ENCODE data around the gene C8G. TPM values are rescaled to one million over a fixed set of nuclear protein-coding genes. Genes with fewer than 3 reads are reported as not detected.

The C8G gene
- polyA plus RNA-seq, 3 donors from 2014 or later: 1.7 to 5.1 (median 2.1) TPM

DNA sequence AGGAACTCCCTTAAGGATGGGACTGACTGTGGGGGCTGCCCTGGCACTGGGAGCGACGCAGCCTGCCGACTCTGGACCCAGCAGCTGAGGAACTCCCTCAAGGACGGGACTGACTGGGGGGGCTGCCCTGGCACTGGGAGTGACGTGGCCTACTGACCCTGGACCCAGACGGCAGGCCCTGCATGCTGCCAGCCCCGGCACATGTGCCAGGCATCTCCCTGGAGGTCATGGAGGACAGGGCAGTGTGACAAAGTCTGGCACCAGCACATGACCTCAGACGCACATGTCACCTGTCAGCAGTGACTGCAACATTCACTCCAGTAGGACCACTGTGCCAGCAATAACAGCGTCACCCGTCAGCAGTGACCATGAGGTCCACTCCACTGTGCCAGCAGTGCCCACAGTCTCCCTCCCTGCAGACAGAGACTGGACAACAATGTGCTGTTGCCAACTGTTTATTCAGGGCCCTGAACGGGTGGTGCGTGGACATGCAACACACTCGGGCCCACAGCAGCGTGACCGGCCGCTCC, 5.0 kb upstream of the C8G start:
- Mint-ChIP-seq H3K4me1 (peaks cover 5 to 16% of the 10 kb centered on the region in 2 donors), H3K27ac (no peak overlapping the region), H3K4me3 (no peak overlapping the region), H3K36me3 (peaks cover 0 to 5% (median 3%) of the 10 kb centered on the region in 3 donors), H3K27me3 (ENCODE audit: low read depth in 3 of 3) (peaks cover 4 to 12% (median 5%) of the 10 kb centered on the region in 3 donors), H3K9me3 (no peaks in the 10 kb centered on the region)
- DNase-seq: no peak

DNA sequence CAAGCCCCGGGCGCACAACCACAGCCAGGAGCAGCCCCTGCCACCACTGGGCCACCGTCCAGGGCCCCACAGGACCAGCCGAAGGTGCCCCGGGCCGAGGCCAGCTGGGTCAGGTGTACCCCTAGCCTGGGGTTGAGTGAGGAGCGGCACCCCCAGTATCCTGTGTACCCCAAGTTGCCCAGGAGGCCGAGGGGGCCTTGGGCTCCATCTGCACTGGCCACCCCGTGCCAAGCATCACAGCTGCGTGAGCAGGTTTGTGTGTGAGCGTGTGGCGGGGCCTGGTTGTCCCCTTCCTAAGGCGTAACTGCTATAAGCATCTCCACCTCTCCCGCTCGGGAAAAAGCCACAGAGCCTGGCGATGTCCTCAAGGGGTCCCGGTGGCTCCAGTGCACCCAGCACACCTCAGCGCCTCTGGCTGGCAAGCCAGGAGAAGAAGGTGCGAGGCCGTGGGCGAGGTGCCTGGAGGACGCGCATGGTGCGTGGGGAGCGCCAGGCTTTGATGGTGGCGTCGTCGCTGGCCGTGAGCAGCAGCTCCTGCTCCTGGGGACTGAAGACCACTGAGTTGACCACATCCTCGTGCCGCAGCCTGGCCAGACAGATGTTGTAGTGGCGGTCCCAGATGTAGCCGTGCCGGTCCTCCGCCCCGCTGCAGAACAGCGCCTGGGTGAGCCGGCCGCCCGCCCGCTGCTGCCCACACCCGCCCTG, 4.4 kb upstream of the C8G start:
- no peak overlapping the region for H3K4me3 Mint-ChIP-seq
- H3K4me1 Mint-ChIP-seq: peaks cover 10 to 22% of the 10 kb centered on the region in 2 donors
- H3K9me3 Mint-ChIP-seq: no peaks in the 10 kb centered on the region
- H3K27me3 Mint-ChIP-seq (ENCODE audit: low read depth in 3 of 3): peaks cover 8 to 12% (median 8%) of the 10 kb centered on the region in 3 donors
- no peak overlapping the region for H3K27ac Mint-ChIP-seq
- H3K36me3 Mint-ChIP-seq: peaks cover 0 to 5% (median 3%) of the 10 kb centered on the region in 3 donors
- DNase-seq: no peak

DNA sequence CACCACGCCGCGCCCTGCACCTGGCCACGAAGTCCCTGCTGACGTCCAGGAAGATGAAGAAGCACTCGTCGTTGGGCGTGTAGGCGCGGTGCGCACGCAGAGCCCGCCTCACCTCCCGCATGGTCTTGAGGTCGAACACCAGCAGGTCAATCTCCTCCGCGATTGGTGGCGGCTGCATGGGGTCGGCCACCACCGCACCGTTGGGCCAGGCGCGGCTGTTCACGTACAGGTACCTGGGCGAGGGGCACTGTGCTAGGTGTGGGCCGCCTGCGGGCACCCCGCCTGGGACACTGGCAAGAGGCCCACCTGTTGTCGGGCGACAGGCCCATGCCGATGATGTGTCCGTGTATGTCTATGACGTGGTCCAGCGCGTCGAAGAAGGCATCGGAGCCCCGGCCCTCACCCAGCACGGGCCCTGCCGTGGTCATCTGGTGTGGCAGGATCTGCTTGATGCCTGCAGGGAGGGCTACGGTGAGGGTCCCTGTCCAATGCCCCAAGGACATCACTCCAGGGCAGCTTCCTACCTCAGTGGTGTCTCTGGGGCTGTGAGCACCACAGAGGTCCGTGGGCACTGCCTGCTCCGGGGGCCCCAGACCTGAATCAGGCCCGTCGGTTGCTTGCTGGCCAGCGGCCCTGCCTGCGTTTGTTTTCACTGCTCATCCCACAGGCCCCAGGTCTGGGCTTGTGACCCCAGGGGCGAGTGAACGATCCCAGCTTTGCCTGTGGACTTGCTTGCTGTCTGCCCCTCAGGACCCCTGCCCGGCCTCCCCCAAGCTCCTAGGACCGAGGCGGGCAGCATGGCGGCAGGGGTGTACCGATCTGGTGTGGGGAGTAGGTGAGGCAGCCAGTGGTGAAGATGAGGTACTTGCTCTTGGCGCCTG, 3.6 kb upstream of the C8G start:
- H3K9me3 Mint-ChIP-seq: no peaks in the 10 kb centered on the region
- H3K27ac Mint-ChIP-seq: peak overlapping the region in 1 of 6 donors; percentile 35
- no peak for DNase-seq
- peaks cover 8 to 12% (median 8%) of the 10 kb centered on the region in 3 donors for H3K27me3 Mint-ChIP-seq (ENCODE audit: low read depth in 3 of 3)
- H3K36me3 Mint-ChIP-seq: peaks cover 0 to 5% (median 3%) of the 10 kb centered on the region in 3 donors
- H3K4me3 Mint-ChIP-seq: no peak overlapping the region
- H3K4me1 Mint-ChIP-seq: peaks cover 10 to 20% of the 10 kb centered on the region in 2 donors

DNA sequence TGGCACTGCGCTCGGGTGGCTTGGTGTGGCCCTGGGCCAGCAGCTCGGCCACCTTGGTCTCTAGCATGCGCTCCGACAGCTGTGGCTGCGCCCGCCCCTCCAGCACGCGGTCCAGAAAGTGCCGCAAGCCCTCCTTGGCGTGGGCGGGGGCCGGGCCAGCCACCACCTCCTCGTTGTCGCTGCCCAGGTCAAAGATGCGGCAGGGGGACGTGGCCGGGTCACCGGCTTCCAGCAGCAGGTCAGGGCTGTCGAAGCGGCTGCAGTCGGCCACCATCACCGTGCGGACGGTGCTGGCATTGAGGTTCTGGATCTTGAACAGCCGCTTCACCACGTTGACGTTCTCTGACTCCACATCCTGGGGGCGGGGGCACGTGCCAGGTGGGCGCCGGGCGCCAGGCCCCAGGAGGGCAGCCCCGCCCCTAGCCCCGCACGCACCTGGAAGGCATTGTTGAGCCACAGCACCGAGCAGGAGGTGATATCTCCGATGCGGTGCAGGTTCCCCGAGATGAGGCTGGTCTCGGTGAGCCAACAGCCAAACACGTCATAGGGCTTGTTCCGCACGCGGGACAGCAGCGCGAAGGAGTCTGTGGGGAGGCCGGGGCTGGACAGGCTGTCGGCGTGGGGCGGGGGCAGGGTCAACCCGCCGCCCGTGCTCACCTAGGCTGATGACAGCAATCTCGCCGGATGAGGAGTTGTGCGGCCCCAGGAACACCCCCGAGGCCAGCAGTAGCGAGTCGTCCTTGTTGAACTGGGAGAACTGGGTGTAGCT, 2.7 kb upstream of the C8G start:
- no peak for DNase-seq
- peak overlapping the region in 4 of 5 donors; percentile 42 to 84 (median 56) for H3K4me3 Mint-ChIP-seq
- H3K27me3 Mint-ChIP-seq (ENCODE audit: low read depth in 3 of 3): peaks cover 8 to 12% (median 8%) of the 10 kb centered on the region in 3 donors
- no peaks in the 10 kb centered on the region for H3K9me3 Mint-ChIP-seq
- H3K27ac Mint-ChIP-seq: peak overlapping the region in 1 of 6 donors; percentile 35
- peaks cover 0 to 5% (median 3%) of the 10 kb centered on the region in 3 donors for H3K36me3 Mint-ChIP-seq
- peaks cover 10 to 21% of the 10 kb centered on the region in 2 donors for H3K4me1 Mint-ChIP-seq

DNA sequence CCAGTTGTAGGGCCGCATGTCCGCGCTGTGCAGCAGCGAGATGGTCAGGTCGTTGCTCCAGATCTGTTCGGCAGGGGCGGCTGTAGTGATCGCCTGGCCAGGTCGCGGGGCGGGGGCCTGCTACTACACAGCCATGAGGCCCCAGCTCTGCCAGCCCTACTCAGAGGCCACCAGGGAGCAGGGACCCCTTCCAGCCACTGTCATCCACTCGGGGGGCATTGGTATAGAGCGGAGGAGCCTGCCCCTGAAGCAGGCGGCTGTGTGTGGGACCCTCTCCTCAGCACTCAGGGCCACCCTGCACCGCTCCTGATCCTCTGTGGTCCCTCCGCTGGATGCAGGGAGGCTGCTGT, 2.2 kb upstream of the C8G start:
- H3K27ac Mint-ChIP-seq: no peak overlapping the region
- peaks cover 10 to 21% of the 10 kb centered on the region in 2 donors for H3K4me1 Mint-ChIP-seq
- DNase-seq: no peak
- H3K36me3 Mint-ChIP-seq: peaks cover 0 to 5% (median 3%) of the 10 kb centered on the region in 3 donors
- peak overlapping the region in 4 of 5 donors; percentile 42 to 84 (median 58) for H3K4me3 Mint-ChIP-seq
- H3K27me3 Mint-ChIP-seq (ENCODE audit: low read depth in 3 of 3): peaks cover 8 to 12% (median 8%) of the 10 kb centered on the region in 3 donors
- no peaks in the 10 kb centered on the region for H3K9me3 Mint-ChIP-seq

DNA sequence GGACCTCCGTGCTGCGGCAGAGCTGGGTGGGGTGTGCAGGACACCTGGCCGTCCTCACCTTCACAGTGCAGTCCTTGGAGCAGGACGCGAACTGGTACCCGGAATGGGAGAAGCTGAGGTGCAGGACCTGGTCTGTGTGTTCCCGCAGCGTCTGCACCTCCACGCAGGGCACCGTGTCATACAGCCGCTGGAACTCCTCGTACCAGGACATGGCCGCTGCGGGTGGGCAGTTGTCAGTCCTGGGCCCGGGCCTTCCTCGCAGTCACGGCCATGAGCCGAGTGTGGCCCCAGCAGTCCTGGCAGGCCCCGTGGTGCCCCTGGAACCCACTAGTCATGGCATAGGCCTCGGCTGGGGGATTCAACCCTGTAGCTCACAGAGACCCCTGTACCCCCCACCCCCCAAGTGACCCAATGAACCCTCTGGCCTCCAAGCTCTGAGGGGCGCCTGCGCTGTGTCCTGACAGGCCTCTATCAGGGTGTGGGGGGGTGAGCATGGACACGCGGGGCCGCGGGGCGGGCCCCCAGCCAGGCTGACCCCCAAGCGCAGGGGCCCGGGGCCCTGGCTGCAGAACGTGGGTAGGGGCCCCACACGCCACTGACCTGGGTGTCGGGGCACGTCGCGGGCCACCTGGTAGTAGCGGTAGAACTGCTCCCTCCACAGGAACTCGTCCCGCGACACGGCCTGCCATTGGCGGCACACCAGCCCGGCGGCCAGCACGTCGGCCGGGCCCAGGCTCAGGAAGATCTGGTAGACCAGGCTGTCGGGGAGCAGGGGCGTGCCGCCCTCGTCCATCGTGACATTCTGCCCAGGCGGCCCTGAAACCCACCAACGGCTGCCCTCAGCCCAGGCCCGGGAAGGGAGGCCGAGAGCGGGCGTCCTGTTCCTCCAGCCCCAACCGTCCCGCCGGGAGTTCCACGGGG, 1.5 kb upstream of the C8G start:
- Mint-ChIP-seq H3K27me3 (ENCODE audit: low read depth in 3 of 3) (peaks cover 8 to 12% (median 8%) of the 10 kb centered on the region in 3 donors), H3K4me3 (peak overlapping the region; percentile 71 to 84 (median 77)), H3K36me3 (peaks cover 0 to 5% (median 3%) of the 10 kb centered on the region in 3 donors), H3K4me1 (peaks cover 16 to 27% of the 10 kb centered on the region in 2 donors), H3K9me3 (no peaks in the 10 kb centered on the region), H3K27ac (peak overlapping the region in 5 of 6 donors; percentile 34 to 81 (median 57))
- DNase-seq: no peak

DNA sequence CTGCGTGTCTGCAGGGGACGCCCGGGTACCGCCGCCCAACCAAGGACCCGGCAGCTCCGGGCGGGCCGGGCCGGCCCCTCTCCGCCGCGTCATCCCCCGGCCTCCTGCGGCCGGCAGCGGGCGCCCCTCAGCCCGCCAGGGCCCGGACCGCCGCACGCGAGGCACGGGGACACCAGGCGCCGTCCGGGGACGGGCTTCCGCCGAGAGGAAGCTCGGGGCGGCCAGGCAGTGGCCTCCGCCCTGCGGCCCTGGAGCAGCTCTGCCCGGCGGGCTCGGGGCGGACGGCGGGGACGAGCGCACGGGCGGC, 878 bp upstream of the C8G start:
- H3K36me3 Mint-ChIP-seq: peaks cover 0 to 3% (median under 1%) of the 10 kb centered on the region in 3 donors
- H3K27ac Mint-ChIP-seq: no peak overlapping the region
- H3K4me3 Mint-ChIP-seq: peak overlapping the region; percentile 71 to 84 (median 77)
- peaks cover 8 to 12% (median 8%) of the 10 kb centered on the region in 3 donors for H3K27me3 Mint-ChIP-seq (ENCODE audit: low read depth in 3 of 3)
- H3K4me1 Mint-ChIP-seq: peaks cover 16 to 32% of the 10 kb centered on the region in 2 donors
- H3K9me3 Mint-ChIP-seq: no peaks in the 10 kb centered on the region
- DNase-seq: no peak

DNA sequence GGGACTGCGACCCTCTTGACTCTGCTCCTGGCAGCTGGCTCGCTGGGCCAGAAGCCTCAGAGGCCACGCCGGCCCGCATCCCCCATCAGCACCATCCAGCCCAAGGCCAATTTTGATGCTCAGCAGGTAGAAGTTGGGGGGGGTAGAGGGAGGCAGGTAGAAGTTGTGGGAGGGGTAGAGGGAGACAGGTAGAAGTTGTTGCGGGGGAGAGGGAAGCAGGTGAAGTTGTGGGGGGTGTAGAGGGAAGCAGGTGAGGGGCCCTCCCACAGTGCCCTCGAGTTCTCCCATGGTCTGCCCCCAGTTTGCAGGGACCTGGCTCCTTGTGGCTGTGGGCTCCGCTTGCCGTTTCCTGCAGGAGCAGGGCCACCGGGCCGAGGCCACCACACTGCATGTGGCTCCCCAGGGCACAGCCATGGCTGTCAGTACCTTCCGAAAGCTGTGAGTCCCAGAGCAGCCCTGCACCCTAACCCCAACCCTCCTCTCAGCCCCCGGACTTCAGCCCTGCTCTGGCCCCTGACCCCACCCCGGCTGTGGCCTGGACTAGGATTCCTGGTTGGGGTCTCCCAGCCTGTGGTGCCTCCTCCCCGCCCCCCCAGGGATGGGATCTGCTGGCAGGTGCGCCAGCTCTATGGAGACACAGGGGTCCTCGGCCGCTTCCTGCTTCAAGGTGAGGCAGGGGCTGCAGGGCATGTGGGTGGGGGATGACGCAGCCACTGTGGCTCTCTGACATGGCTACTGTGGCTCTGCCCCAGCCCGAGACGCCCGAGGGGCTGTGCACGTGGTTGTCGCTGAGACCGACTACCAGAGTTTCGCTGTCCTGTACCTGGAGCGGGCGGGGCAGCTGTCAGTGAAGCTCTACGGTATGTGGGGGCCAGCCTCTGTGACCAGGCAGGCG, 537 bp downstream of the C8G start:
- Mint-ChIP-seq H3K36me3 (no peaks in the 10 kb centered on the region), H3K4me3 (peak overlapping the region in 2 of 5 donors; percentile 49 to 57), H3K27me3 (ENCODE audit: low read depth in 3 of 3) (peaks cover 9 to 12% (median 10%) of the 10 kb centered on the region in 3 donors), H3K27ac (peak overlapping the region in 2 of 6 donors; percentile 22 to 86), H3K4me1 (peaks cover 16 to 36% of the 10 kb centered on the region in 2 donors), H3K9me3 (no peaks in the 10 kb centered on the region)
- no peak for DNase-seq

DNA sequence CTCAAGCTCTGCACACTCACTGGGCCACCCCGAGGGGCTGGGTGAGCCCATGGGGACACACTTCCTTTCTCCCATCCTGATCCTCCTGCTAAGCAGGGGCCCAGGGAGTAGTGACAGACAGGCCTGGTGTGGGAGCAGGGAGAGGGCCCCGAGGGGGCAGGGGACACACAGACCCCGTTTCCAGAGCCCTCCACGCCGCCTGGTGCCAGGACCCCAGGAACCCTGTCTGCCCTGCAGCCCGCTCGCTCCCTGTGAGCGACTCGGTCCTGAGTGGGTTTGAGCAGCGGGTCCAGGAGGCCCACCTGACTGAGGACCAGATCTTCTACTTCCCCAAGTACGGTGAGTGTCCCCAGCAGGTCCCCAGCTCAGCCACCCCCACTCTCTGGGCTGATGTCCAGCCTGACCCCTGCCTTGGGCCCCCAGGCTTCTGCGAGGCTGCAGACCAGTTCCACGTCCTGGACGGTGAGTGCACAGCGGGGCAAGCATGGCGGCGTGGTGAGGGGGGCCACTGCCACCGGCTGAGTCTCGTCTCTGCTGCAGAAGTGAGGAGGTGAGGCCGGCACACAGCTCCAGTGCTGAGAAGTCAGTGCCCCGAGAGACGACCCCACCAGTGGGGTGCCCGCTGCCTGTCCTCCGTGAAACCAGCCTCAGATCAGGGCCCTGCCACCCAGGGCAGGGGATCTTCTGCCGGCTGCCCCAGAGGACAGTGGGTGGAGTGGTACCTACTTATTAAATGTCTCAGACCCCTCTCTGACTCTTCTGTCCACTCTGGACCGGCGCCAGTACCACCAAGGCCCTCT, 1.4 kb downstream of the C8G start:
- Mint-ChIP-seq H3K36me3 (no peaks in the 10 kb centered on the region), H3K27ac (no peak overlapping the region), H3K4me1 (peaks cover 16 to 40% of the 10 kb centered on the region in 2 donors), H3K27me3 (ENCODE audit: low read depth in 3 of 3) (peaks cover 8 to 10% (median 9%) of the 10 kb centered on the region in 3 donors), H3K9me3 (no peaks in the 10 kb centered on the region), H3K4me3 (no peak overlapping the region)
- no peak for DNase-seq

DNA sequence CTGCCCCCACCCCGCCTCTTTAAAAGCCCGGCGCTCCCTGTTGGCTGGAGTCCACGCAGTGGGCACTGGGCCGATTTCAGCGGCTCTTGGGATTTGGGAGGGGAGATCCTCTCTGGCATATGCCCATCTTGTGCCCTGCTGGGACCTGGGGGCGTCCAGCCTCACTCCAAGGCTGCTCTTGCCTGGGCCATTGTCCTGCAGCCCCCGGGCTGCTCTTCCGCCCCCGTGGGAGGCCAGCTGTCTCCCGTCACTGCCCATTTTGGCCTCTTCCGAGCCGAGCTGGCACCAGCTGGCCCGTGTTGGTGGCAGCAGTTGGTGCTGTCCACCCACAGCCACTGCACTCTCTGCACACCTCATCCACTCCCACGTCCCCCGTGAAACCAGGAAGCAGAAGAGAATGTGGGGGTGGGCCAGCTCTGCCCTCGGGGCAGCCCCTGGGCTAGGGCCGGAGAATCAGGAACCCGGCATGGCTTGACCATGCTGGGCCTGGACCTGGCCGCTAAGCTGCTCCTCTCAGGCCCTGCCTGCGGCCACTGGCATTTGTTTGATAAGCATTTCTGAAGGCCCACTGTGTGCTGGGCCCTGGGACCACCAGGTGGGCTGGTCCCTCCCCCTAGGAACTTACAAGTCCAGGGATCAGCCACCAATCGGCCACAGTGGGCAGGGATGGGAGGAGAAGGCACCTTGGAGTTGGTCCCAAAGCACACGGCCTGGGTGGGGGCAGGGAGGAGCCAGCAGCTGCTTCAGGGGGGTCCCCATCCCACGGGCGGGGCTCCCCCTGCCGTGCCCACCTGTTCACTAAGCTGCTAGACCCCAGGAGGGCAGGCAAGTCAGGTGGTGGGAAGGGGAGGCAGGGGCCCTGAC, 2.2 kb downstream of the C8G start:
- no peak overlapping the region for H3K4me3 Mint-ChIP-seq
- no peaks in the 10 kb centered on the region for H3K9me3 Mint-ChIP-seq
- H3K36me3 Mint-ChIP-seq: no peaks in the 10 kb centered on the region
- peak overlapping the region in 2 of 6 donors; percentile 48 to 74 for H3K27ac Mint-ChIP-seq
- H3K4me1 Mint-ChIP-seq: peaks cover 16 to 40% of the 10 kb centered on the region in 2 donors
- peaks cover 8 to 9% (median 8%) of the 10 kb centered on the region in 3 donors for H3K27me3 Mint-ChIP-seq (ENCODE audit: low read depth in 3 of 3)
- DNase-seq: no peak

All from immature natural killer cell (primary cell).